ENCODE results near the gene ERGIC1.

ERGIC1 gene

DNA sequence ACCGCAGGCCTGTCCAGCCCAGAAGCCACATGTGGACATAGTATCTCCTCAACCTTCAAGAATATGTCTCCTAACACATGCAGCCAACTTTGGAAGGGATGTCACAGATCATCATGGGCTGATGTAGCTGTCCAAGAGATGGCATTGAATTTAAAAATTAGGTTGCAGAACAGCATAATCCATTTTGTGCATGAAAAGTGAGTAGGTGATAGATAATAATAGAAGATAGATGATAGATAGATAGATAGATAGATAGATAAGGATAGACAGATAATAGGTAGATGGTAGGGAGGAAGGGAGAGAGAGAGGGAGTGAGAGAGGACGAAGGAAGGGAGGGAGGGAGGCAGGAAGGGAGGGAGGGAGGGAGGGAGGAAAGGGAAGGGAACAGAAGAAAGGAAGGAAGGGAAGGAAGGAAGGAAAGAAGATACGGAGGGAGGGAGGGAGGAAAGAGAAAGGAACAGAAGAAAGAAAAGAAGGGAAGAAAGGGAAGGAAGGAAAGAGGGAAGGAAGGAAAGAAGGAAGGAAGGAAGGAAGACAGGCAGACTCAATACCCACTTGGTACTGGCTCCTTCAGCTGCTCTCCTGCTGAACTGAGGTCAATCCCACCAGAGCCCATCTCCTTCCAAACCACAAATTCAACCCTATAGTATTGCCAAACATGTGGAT is 28.9 kb upstream of the ERGIC1 start:
- Histone ChIP-seq H3K9ac (ENCODE audit: low read depth, low read length, poor library complexity, severe bottlenecking) (no peak overlapping the region), H2AFZ (ENCODE audit: low read length) (no peak overlapping the region), H3K4me1 (ENCODE audit: insufficient read depth, low read length, poor library complexity, severe bottlenecking) (peaks cover 10% of the 10 kb centered on the region), H3K9me3 (ENCODE audit: insufficient read depth, low read depth, low read length) (no peaks in the 10 kb centered on the region), H4K20me1 (ENCODE audit: insufficient read depth, low read length, poor library complexity, severe bottlenecking) (no peaks in the 10 kb centered on the region), H3F3A (ENCODE audit: low read depth) (no peaks in the 10 kb centered on the region), H3K4me2 (ENCODE audit: low read depth, low read length, poor library complexity, severe bottlenecking) (no peak overlapping the region), H3K36me3 (ENCODE audit: insufficient read depth, low read length) (no peaks in the 10 kb centered on the region), H3K4me3 (ENCODE audit: low read length, poor library complexity, severe bottlenecking) (no peak overlapping the region), H3K79me2 (ENCODE audit: insufficient read depth, low read length) (no peaks in the 10 kb centered on the region), H3K27me3 (ENCODE audit: insufficient read depth, low read length, poor library complexity, severe bottlenecking) (no peaks in the 10 kb centered on the region), H3K9me2 (replicated peaks; ENCODE audit: low read depth, low read length) (no peaks in the 10 kb centered on the region)
- TF ChIP-seq EZH2phosphoT487 (IDR thresholded peaks at IDR 0.05; ENCODE audit: borderline replicate concordance): no peak
- TF ChIP-seq, protein P1, sequence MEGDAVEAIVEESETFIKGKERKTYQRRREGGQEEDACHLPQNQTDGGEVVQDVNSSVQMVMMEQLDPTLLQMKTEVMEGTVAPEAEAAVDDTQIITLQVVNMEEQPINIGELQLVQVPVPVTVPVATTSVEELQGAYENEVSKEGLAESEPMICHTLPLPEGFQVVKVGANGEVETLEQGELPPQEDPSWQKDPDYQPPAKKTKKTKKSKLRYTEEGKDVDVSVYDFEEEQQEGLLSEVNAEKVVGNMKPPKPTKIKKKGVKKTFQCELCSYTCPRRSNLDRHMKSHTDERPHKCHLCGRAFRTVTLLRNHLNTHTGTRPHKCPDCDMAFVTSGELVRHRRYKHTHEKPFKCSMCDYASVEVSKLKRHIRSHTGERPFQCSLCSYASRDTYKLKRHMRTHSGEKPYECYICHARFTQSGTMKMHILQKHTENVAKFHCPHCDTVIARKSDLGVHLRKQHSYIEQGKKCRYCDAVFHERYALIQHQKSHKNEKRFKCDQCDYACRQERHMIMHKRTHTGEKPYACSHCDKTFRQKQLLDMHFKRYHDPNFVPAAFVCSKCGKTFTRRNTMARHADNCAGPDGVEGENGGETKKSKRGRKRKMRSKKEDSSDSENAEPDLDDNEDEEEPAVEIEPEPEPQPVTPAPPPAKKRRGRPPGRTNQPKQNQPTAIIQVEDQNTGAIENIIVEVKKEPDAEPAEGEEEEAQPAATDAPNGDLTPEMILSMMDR (conservative IDR thresholded peaks at IDR 0.05; ENCODE audit: low read length): no peak

- H3K4me2 ChIP-seq (ENCODE audit: low read depth, low read length, poor library complexity, severe bottlenecking): no peak overlapping the region
- no peak for TF ChIP-seq EZH2phosphoT487 (IDR thresholded peaks at IDR 0.05; ENCODE audit: borderline replicate concordance)
- TF ChIP-seq, protein P1 (conservative IDR thresholded peaks at IDR 0.05; ENCODE audit: low read length): no peak
These were observed 28.3 kb upstream of the ERGIC1 start for GRCh38 chr5:172805736-172806255.

DNA sequence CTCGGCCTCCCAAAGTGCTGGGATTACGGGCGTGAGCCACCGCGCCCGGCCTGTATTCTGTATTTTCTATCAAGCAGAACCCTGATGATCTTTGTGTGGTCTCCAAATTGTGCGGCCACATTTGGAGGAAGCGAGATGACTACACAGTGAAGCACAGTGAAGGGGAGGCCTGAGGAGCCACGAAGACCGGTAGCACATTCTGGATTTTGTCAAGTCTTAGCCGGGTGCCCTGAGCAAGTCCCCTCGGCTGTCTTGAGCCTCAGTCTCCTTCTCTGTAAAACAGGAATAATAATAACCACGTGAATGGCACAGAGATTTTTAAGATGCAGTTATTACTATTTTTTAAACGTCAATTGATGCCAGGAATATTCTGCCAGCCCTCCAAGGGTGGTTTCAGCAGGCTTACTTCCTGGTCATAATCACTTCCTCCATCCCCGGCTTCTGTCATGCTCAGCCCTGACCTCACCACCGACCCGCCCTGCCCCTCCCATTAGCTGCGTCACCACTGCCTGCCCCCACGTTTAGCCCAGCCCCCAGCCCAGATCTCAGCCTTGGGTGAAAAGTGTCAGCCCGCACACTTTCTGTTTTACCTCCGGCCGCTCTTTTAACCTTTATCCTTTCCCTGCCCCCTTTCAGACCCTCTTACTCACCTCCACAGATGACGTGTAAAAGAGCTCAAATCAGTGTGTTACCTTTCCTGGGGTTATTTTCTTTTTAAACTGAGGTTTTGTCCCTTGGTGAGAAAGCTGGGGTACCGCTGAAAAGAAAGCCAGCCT is 27.0 kb upstream of the ERGIC1 start:
- H3K4me3 ChIP-seq (ENCODE audit: low read length, poor library complexity, severe bottlenecking): no peak overlapping the region
- no peak for TF ChIP-seq EZH2phosphoT487 (IDR thresholded peaks at IDR 0.05; ENCODE audit: borderline replicate concordance)
- TF ChIP-seq, protein P1 (conservative IDR thresholded peaks at IDR 0.05; ENCODE audit: low read length): no peak
- no peaks in the 10 kb centered on the region for H3K36me3 ChIP-seq (ENCODE audit: insufficient read depth, low read length)
- no peaks in the 10 kb centered on the region for H3K9me3 ChIP-seq (ENCODE audit: insufficient read depth, low read depth, low read length)
- no peak overlapping the region for H2AFZ ChIP-seq (ENCODE audit: low read length)
- H3K79me2 ChIP-seq (ENCODE audit: insufficient read depth, low read length): no peaks in the 10 kb centered on the region
- no peaks in the 10 kb centered on the region for H3F3A ChIP-seq (ENCODE audit: low read depth)
- H3K27me3 ChIP-seq (ENCODE audit: insufficient read depth, low read length, poor library complexity, severe bottlenecking): no peaks in the 10 kb centered on the region
- H3K9ac ChIP-seq (ENCODE audit: low read depth, low read length, poor library complexity, severe bottlenecking): no peak overlapping the region
- H4K20me1 ChIP-seq (ENCODE audit: insufficient read depth, low read length, poor library complexity, severe bottlenecking): no peaks in the 10 kb centered on the region
- H3K9me2 ChIP-seq (replicated peaks; ENCODE audit: low read depth, low read length): no peaks in the 10 kb centered on the region
- peak overlapping the region; percentile 20 for H3K4me2 ChIP-seq (ENCODE audit: low read depth, low read length, poor library complexity, severe bottlenecking)
- peaks cover 4% of the 10 kb centered on the region for H3K4me1 ChIP-seq (ENCODE audit: insufficient read depth, low read length, poor library complexity, severe bottlenecking)

More at GRCh38 chr5:172805736-172806255, 28.3 kb upstream of the ERGIC1 start:
- Histone ChIP-seq H3K4me1 (ENCODE audit: insufficient read depth, low read length, poor library complexity, severe bottlenecking) (peaks cover 10% of the 10 kb centered on the region), H3F3A (ENCODE audit: low read depth) (no peaks in the 10 kb centered on the region), H4K20me1 (ENCODE audit: insufficient read depth, low read length, poor library complexity, severe bottlenecking) (no peaks in the 10 kb centered on the region), H3K27me3 (ENCODE audit: insufficient read depth, low read length, poor library complexity, severe bottlenecking) (no peaks in the 10 kb centered on the region), H3K9ac (ENCODE audit: low read depth, low read length, poor library complexity, severe bottlenecking) (no peak overlapping the region), H3K4me3 (ENCODE audit: low read length, poor library complexity, severe bottlenecking) (no peak overlapping the region), H3K36me3 (ENCODE audit: insufficient read depth, low read length) (no peaks in the 10 kb centered on the region), H3K79me2 (ENCODE audit: insufficient read depth, low read length) (no peaks in the 10 kb centered on the region), H3K9me2 (replicated peaks; ENCODE audit: low read depth, low read length) (no peaks in the 10 kb centered on the region), H3K9me3 (ENCODE audit: insufficient read depth, low read depth, low read length) (no peaks in the 10 kb centered on the region), H2AFZ (ENCODE audit: low read length) (no peak overlapping the region)
